KMS-11 (cell line): Measurements from ENCODE around the gene ZAR1L.

Source experiments
- H2AFZ ChIP-seq: fragments of 200-600 bp; sonication (generic); 2 replicates; pipeline ENCODE4 v1.6.1; 2016; ENCODE audit warnings: antibody characterized with exemption, mixed run types, low read depth
- H3K27ac ChIP-seq: fragments of 200-600 bp; sonication (generic); 2 replicates; pipeline ENCODE4 v1.6.1; 2016; ENCODE audit warnings: mild to moderate bottlenecking, mixed run types
- H3K27me3 ChIP-seq: fragments of 200-600 bp; sonication (generic); 2 replicates; pipeline ENCODE4 v1.6.1; 2017; ENCODE audit warnings: mild to moderate bottlenecking, low read depth, mixed run types, moderate library complexity; ENCODE audit not compliant: insufficient read depth
- H3K36me3 ChIP-seq: fragments of 200-600 bp; sonication (generic); 2 replicates; pipeline ENCODE4 v1.6.1; 2017; ENCODE audit warnings: mild to moderate bottlenecking, mixed run types; ENCODE audit not compliant: insufficient read depth
- H3K4me1 ChIP-seq: fragments of 200-600 bp; sonication (generic); 2 replicates; pipeline ENCODE4 v1.6.1; 2016; ENCODE audit warnings: mild to moderate bottlenecking, low read depth, mixed run types; ENCODE audit not compliant: poor library complexity, severe bottlenecking
- H3K4me2 ChIP-seq: fragments of 200-600 bp; sonication (generic); 2 replicates; pipeline ENCODE4 v1.7.0; 2016; ENCODE audit warnings: mild to moderate bottlenecking, mixed run types
- H3K4me3 ChIP-seq: fragments of 200-600 bp; sonication (generic); IDR thresholded peaks from 2 replicates; pipeline ENCODE4 v1.6.1; 2017; ENCODE audit warnings: low read depth, low read length, mixed read lengths; ENCODE audit not compliant: insufficient read depth
- H3K79me2 ChIP-seq: fragments of 200-600 bp; sonication (generic); 2 replicates; pipeline ENCODE4 v1.6.1; 2016; ENCODE audit warnings: low read depth, mixed run types; ENCODE audit not compliant: insufficient read depth
- H3K9ac ChIP-seq: fragments of 200-600 bp; sonication (generic); 2 replicates; pipeline ENCODE4 v1.6.1; 2016; ENCODE audit warnings: mild to moderate bottlenecking, mixed run types
- H4K20me1 ChIP-seq: fragments of 200-600 bp; sonication (generic); 2 replicates; pipeline ENCODE4 v1.6.1; 2016; ENCODE audit warnings: mild to moderate bottlenecking, mixed run types; ENCODE audit not compliant: insufficient read depth
- CTCF ChIP-seq: fragments of 200-600 bp; sonication (generic); conservative IDR thresholded peaks from 2 replicates; pipeline ENCODE4 v1.6.1; 2017; ENCODE audit warnings: low read depth, mild to moderate bottlenecking, antibody characterized with exemption, low read length, moderate library complexity, mixed read lengths

ZAR1L gene

GRCh38 chr13:32265726-32266125 is 49.4 kb downstream of the ZAR1L start:
- Histone ChIP-seq H4K20me1 (no peaks in the 10 kb centered on the region), H3K27ac (no peak overlapping the region), H3K79me2 (no peaks in the 10 kb centered on the region), H3K27me3 (no peaks in the 10 kb centered on the region), H2AFZ (no peak overlapping the region), H3K36me3 (no peaks in the 10 kb centered on the region), H3K4me3 (no peak overlapping the region), H3K4me1 (no peaks in the 10 kb centered on the region), H3K4me2 (no peak overlapping the region), H3K9ac (no peak overlapping the region)
- no peak for TF ChIP-seq CTCF

GRCh38 chr13:32264407-32264806 is 50.8 kb downstream of the ZAR1L start:
- Histone ChIP-seq H2AFZ (no peak overlapping the region), H3K4me1 (no peaks in the 10 kb centered on the region), H3K4me2 (no peak overlapping the region), H3K4me3 (no peak overlapping the region), H3K36me3 (no peaks in the 10 kb centered on the region), H3K27me3 (no peaks in the 10 kb centered on the region), H3K9ac (no peak overlapping the region), H4K20me1 (no peaks in the 10 kb centered on the region), H3K79me2 (no peaks in the 10 kb centered on the region), H3K27ac (no peak overlapping the region)
- TF ChIP-seq CTCF: no peak

GRCh38 chr13:32262619-32263018 is 52.5 kb downstream of the ZAR1L start:
- Histone ChIP-seq H3K27ac (no peak overlapping the region), H3K4me1 (no peaks in the 10 kb centered on the region), H2AFZ (no peak overlapping the region)

GRCh38 chr13:32262165-32262564 is 53.0 kb downstream of the ZAR1L start:
- Histone ChIP-seq H2AFZ (no peak overlapping the region), H3K27me3 (no peaks in the 10 kb centered on the region), H3K27ac (no peak overlapping the region), H4K20me1 (no peaks in the 10 kb centered on the region), H3K36me3 (no peaks in the 10 kb centered on the region), H3K79me2 (no peaks in the 10 kb centered on the region), H3K4me1 (no peaks in the 10 kb centered on the region), H3K9ac (no peak overlapping the region), H3K4me2 (no peak overlapping the region), H3K4me3 (no peak overlapping the region)
- no peak for TF ChIP-seq CTCF

More at GRCh38 chr13:32262619-32263018, 52.5 kb downstream of the ZAR1L start:
- Histone ChIP-seq H3K79me2 (no peaks in the 10 kb centered on the region), H3K36me3 (no peaks in the 10 kb centered on the region), H3K4me3 (no peak overlapping the region), H3K27me3 (no peaks in the 10 kb centered on the region), H3K4me2 (no peak overlapping the region), H3K9ac (no peak overlapping the region), H4K20me1 (no peaks in the 10 kb centered on the region)
- no peak for TF ChIP-seq CTCF

GRCh38 chr13:32261567-32261966 is 53.6 kb downstream of the ZAR1L start:
- no peak overlapping the region for H3K27ac ChIP-seq
- H3K4me1 ChIP-seq: no peaks in the 10 kb centered on the region
- H3K4me2 ChIP-seq: no peak overlapping the region
- no peaks in the 10 kb centered on the region for H3K36me3 ChIP-seq
- no peaks in the 10 kb centered on the region for H4K20me1 ChIP-seq
- H3K4me3 ChIP-seq: no peak overlapping the region
- H3K79me2 ChIP-seq: no peaks in the 10 kb centered on the region
- H3K9ac ChIP-seq: no peak overlapping the region
- no peak for TF ChIP-seq CTCF
- no peaks in the 10 kb centered on the region for H3K27me3 ChIP-seq
- no peak overlapping the region for H2AFZ ChIP-seq
